ENCODE data around the gene DISC1. TPM values are rescaled to one million over a fixed set of nuclear protein-coding genes. Genes with fewer than 3 reads are reported as not detected.

DISC1 gene
- total and polyA plus RNA-seq, 2 experiments from 2014 or later: 2.1 to 6.5 TPM

DNA sequence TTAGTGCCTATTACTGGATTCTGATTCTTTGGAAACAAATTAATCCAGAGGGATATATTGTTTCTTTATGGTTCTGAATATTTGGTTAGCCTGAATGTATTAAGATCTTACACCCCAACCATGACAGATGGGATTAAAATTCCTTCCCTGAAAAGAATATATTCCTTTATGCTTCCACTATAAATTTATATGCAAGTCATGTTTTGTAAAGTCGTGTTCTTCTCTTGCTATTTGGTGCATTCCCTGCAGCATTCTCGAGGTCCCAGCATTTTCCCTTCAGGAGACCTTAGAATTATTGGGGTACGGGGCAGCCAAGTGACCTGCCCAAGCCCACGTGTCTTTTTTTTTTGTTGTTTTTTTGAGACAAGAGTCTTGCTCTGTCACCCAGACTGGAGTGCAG, 62.4 kb downstream of the DISC1 start:
- Histone ChIP-seq H3K27ac (ENCODE audit: low read depth) (no peak overlapping the region), H3F3A (replicated peaks; ENCODE audit: low read depth) (no peaks in the 10 kb centered on the region), H3K4me1 (ENCODE audit: insufficient read depth) (no peaks in the 10 kb centered on the region), H2AFZ (no peak overlapping the region), H3K36me3 (ENCODE audit: insufficient read depth) (0 out of 2 replicates have a peak, but pooled peaks cover 7% of the 10 kb centered on the region), H3K27me3 (ENCODE audit: insufficient read depth) (no peaks in the 10 kb centered on the region), H3K9me2 (ENCODE audit: insufficient read depth) (peaks cover 4% of the 10 kb centered on the region; the same call in 1 of the 2 replicates), H3K4me2 (no peak overlapping the region), H4K20me1 (replicated peaks; ENCODE audit: insufficient read depth) (no peaks in the 10 kb centered on the region; the same call in 1 of the 2 replicates), H3K4me3 (no peak overlapping the region), H3K79me2 (replicated peaks; ENCODE audit: insufficient read depth) (no peaks in the 10 kb centered on the region)
- Mint-ChIP-seq H3K27ac (no peak overlapping the region), H3K4me1 (peaks cover 17% of the 10 kb centered on the region), H3K4me3 (no peak overlapping the region), H3K36me3 (ENCODE audit: low read depth) (peaks cover 26% of the 10 kb centered on the region), H3K9me3 (peaks cover 37% of the 10 kb centered on the region), H3K27me3 (ENCODE audit: insufficient read depth, low read depth, poor library complexity) (no peaks in the 10 kb centered on the region)
- no peak for ATAC-seq
- DNase-seq (ENCODE audit: low spot score): no peak
- TF ChIP-seq ZNF331 (CRISPR knock-in tag; IDR thresholded peaks at IDR 0.05; ENCODE audit: low read depth): no peak
- TF ChIP-seq, protein P1, sequence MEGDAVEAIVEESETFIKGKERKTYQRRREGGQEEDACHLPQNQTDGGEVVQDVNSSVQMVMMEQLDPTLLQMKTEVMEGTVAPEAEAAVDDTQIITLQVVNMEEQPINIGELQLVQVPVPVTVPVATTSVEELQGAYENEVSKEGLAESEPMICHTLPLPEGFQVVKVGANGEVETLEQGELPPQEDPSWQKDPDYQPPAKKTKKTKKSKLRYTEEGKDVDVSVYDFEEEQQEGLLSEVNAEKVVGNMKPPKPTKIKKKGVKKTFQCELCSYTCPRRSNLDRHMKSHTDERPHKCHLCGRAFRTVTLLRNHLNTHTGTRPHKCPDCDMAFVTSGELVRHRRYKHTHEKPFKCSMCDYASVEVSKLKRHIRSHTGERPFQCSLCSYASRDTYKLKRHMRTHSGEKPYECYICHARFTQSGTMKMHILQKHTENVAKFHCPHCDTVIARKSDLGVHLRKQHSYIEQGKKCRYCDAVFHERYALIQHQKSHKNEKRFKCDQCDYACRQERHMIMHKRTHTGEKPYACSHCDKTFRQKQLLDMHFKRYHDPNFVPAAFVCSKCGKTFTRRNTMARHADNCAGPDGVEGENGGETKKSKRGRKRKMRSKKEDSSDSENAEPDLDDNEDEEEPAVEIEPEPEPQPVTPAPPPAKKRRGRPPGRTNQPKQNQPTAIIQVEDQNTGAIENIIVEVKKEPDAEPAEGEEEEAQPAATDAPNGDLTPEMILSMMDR (conservative IDR thresholded peaks at IDR 0.05; ENCODE audit: low read depth in 2 of 2): no peak
- TF ChIP-seq, protein P2, sequence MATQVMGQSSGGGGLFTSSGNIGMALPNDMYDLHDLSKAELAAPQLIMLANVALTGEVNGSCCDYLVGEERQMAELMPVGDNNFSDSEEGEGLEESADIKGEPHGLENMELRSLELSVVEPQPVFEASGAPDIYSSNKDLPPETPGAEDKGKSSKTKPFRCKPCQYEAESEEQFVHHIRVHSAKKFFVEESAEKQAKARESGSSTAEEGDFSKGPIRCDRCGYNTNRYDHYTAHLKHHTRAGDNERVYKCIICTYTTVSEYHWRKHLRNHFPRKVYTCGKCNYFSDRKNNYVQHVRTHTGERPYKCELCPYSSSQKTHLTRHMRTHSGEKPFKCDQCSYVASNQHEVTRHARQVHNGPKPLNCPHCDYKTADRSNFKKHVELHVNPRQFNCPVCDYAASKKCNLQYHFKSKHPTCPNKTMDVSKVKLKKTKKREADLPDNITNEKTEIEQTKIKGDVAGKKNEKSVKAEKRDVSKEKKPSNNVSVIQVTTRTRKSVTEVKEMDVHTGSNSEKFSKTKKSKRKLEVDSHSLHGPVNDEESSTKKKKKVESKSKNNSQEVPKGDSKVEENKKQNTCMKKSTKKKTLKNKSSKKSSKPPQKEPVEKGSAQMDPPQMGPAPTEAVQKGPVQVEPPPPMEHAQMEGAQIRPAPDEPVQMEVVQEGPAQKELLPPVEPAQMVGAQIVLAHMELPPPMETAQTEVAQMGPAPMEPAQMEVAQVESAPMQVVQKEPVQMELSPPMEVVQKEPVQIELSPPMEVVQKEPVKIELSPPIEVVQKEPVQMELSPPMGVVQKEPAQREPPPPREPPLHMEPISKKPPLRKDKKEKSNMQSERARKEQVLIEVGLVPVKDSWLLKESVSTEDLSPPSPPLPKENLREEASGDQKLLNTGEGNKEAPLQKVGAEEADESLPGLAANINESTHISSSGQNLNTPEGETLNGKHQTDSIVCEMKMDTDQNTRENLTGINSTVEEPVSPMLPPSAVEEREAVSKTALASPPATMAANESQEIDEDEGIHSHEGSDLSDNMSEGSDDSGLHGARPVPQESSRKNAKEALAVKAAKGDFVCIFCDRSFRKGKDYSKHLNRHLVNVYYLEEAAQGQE (IDR thresholded peaks at IDR 0.05; ENCODE audit: unreplicated experiment): no peak
- TF ChIP-seq EZH2 (IDR thresholded peaks at IDR 0.05; ENCODE audit: low read depth, unreplicated experiment): no peak
- TF ChIP-seq JUNB (IDR thresholded peaks at IDR 0.05; ENCODE audit: unreplicated experiment): no peak
- TF ChIP-seq ZNF114 (CRISPR knock-in tag; IDR thresholded peaks at IDR 0.05): no peak
- TF ChIP-seq EZH2phosphoT487 (IDR thresholded peaks at IDR 0.05; ENCODE audit: unreplicated experiment): no peak
- TF ChIP-seq STAT1 (IDR thresholded peaks at IDR 0.05; ENCODE audit: unreplicated experiment): no peak
- TF ChIP-seq, protein P3, sequence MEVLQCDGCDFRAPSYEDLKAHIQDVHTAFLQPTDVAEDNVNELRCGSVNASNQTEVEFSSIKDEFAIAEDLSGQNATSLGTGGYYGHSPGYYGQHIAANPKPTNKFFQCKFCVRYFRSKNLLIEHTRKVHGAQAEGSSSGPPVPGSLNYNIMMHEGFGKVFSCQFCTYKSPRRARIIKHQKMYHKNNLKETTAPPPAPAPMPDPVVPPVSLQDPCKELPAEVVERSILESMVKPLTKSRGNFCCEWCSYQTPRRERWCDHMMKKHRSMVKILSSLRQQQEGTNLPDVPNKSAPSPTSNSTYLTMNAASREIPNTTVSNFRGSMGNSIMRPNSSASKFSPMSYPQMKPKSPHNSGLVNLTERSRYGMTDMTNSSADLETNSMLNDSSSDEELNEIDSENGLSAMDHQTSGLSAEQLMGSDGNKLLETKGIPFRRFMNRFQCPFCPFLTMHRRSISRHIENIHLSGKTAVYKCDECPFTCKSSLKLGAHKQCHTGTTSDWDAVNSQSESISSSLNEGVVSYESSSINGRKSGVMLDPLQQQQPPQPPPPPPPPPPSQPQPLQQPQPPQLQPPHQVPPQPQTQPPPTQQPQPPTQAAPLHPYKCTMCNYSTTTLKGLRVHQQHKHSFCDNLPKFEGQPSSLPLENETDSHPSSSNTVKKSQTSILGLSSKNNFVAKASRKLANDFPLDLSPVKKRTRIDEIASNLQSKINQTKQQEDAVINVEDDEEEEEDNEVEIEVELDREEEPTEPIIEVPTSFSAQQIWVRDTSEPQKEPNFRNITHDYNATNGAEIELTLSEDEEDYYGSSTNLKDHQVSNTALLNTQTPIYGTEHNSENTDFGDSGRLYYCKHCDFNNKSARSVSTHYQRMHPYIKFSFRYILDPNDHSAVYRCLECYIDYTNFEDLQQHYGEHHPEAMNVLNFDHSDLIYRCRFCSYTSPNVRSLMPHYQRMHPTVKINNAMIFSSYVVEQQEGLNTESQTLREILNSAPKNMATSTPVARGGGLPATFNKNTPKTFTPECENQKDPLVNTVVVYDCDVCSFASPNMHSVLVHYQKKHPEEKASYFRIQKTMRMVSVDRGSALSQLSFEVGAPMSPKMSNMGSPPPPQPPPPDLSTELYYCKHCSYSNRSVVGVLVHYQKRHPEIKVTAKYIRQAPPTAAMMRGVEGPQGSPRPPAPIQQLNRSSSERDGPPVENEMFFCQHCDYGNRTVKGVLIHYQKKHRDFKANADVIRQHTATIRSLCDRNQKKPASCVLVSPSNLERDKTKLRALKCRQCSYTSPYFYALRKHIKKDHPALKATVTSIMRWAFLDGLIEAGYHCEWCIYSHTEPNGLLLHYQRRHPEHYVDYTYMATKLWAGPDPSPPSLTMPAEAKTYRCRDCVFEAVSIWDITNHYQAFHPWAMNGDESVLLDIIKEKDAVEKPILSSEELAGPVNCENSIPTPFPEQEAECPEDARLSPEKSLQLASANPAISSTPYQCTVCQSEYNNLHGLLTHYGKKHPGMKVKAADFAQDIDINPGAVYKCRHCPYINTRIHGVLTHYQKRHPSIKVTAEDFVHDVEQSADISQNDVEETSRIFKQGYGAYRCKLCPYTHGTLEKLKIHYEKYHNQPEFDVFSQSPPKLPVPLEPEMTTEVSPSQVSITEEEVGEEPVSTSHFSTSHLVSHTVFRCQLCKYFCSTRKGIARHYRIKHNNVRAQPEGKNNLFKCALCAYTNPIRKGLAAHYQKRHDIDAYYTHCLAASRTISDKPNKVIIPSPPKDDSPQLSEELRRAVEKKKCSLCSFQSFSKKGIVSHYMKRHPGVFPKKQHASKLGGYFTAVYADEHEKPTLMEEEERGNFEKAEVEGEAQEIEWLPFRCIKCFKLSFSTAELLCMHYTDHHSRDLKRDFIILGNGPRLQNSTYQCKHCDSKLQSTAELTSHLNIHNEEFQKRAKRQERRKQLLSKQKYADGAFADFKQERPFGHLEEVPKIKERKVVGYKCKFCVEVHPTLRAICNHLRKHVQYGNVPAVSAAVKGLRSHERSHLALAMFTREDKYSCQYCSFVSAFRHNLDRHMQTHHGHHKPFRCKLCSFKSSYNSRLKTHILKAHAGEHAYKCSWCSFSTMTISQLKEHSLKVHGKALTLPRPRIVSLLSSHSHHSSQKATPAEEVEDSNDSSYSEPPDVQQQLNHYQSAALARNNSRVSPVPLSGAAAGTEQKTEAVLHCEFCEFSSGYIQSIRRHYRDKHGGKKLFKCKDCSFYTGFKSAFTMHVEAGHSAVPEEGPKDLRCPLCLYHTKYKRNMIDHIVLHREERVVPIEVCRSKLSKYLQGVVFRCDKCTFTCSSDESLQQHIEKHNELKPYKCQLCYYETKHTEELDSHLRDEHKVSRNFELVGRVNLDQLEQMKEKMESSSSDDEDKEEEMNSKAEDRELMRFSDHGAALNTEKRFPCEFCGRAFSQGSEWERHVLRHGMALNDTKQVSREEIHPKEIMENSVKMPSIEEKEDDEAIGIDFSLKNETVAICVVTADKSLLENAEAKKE (CRISPR knock-in tag; IDR thresholded peaks at IDR 0.05): no peak
- TF ChIP-seq, protein P4, sequence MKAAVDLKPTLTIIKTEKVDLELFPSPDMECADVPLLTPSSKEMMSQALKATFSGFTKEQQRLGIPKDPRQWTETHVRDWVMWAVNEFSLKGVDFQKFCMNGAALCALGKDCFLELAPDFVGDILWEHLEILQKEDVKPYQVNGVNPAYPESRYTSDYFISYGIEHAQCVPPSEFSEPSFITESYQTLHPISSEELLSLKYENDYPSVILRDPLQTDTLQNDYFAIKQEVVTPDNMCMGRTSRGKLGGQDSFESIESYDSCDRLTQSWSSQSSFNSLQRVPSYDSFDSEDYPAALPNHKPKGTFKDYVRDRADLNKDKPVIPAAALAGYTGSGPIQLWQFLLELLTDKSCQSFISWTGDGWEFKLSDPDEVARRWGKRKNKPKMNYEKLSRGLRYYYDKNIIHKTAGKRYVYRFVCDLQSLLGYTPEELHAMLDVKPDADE (IDR thresholded peaks at IDR 0.05): no peak
- TF ChIP-seq CREB1 (CRISPR knock-in tag; IDR thresholded peaks at IDR 0.05; ENCODE audit: low read depth): no peak
- TF ChIP-seq POLR2AphosphoS5 (IDR thresholded peaks at IDR 0.05; ENCODE audit: low read depth): no peak
- TF ChIP-seq NANOG (IDR thresholded peaks at IDR 0.05; ENCODE audit: borderline replicate concordance): no peak
